MM.1S (cell line): Measurements from ENCODE around the gene RNASE1.

Experiments
- DNase-seq: peaks from one replicate; pipeline ENCODE4 v3.0.0-alpha.2; 2015
- H2AFZ ChIP-seq: fragments of 300-600 bp; sonication (generic); 2 replicates; pipeline ENCODE4 v1.6.0; 2016; ENCODE audit warnings: antibody characterized with exemption, low read length
- H3F3A ChIP-seq: fragments of 300-600 bp; sonication (generic); 2 replicates; pipeline ENCODE4 v1.6.1; 2016; ENCODE audit warnings: mild to moderate bottlenecking, antibody characterized with exemption, low read length, moderate library complexity, mixed read lengths; ENCODE audit not compliant: insufficient read depth
- H3K27ac ChIP-seq: fragments of 300-600 bp; sonication (generic); 2 replicates; pipeline ENCODE4 v1.5.1; 2016; ENCODE audit warnings: mild to moderate bottlenecking, low read length
- H3K27me3 ChIP-seq: fragments of 300-600 bp; sonication (generic); replicated peaks from 2 replicates; pipeline ENCODE4 v1.6.0; 2016; ENCODE audit warnings: low read length; ENCODE audit not compliant: insufficient read depth
- H3K36me3 ChIP-seq: fragments of 300-600 bp; sonication (generic); replicated peaks from 2 replicates; pipeline ENCODE4 v1.6.1; 2016; ENCODE audit warnings: mild to moderate bottlenecking, low read length, mixed read lengths; ENCODE audit not compliant: insufficient read depth
- H3K4me1 ChIP-seq: fragments of 300-600 bp; sonication (generic); 2 replicates; pipeline ENCODE4 v1.6.1; 2016; ENCODE audit warnings: low read length, mixed read lengths
- H3K4me2 ChIP-seq: fragments of 300-600 bp; sonication (generic); 2 replicates; pipeline ENCODE4 v1.6.0; 2016; ENCODE audit warnings: low read depth, low read length
- H3K4me3 ChIP-seq: fragments of 300-600 bp; sonication (generic); 2 replicates; pipeline ENCODE4 v1.5.1; 2016; ENCODE audit warnings: low read length, mixed read lengths
- H3K79me2 ChIP-seq: fragments of 300-600 bp; sonication (generic); 2 replicates; pipeline ENCODE4 v1.6.1; 2016; ENCODE audit warnings: mixed run types, low read length, mixed read lengths
- H3K9ac ChIP-seq: fragments of 300-600 bp; sonication (generic); 2 replicates; pipeline ENCODE4 v1.6.1; 2016; ENCODE audit warnings: low read length, mixed read lengths
- H3K9me2 ChIP-seq: fragments of 300-600 bp; sonication (generic); replicated peaks from 2 replicates; pipeline ENCODE4 v1.6.1; 2016; ENCODE audit warnings: mild to moderate bottlenecking, low read length, mixed read lengths; ENCODE audit not compliant: insufficient read depth
- H3K9me3 ChIP-seq: fragments of 300-600 bp; sonication (generic); replicated peaks from 2 replicates; pipeline ENCODE4 v1.6.1; 2016; ENCODE audit warnings: mild to moderate bottlenecking, low read length, mixed read lengths; ENCODE audit not compliant: insufficient read depth
- H4K20me1 ChIP-seq: fragments of 300-600 bp; sonication (generic); 2 replicates; pipeline ENCODE4 v1.6.1; 2016; ENCODE audit warnings: mild to moderate bottlenecking, low read length, moderate library complexity, mixed read lengths; ENCODE audit not compliant: insufficient read depth
- EZH2 ChIP-seq: fragments of 300-600 bp; sonication (generic); optimal IDR thresholded peaks from 2 replicates; pipeline ENCODE3; 2017; ENCODE audit warnings: low read depth, mild to moderate bottlenecking, antibody characterized with exemption, low read length, mixed read lengths
- EZH2phosphoT487 ChIP-seq: fragments of 300-600 bp; sonication (generic); IDR thresholded peaks from 2 replicates; pipeline ENCODE4 v1.6.1; 2018; ENCODE audit warnings: antibody characterized with exemption, low read length
- TF ChIP-seq, protein P1 (sequence below): fragments of 300-600 bp; sonication (generic); IDR thresholded peaks from 2 replicates; pipeline ENCODE4 v1.5.1; 2016; ENCODE audit warnings: antibody characterized with exemption, low read length, mixed read lengths

The RNASE1 gene

GRCh38 chr14:20775901-20776300 is 26.7 kb downstream of the RNASE1 start:
- Histone ChIP-seq H3F3A (no peaks in the 10 kb centered on the region), H3K4me3 (no peak overlapping the region), H4K20me1 (no peaks in the 10 kb centered on the region), H3K79me2 (no peaks in the 10 kb centered on the region), H3K27ac (no peak overlapping the region), H3K9ac (no peak overlapping the region), H3K4me1 (no peaks in the 10 kb centered on the region), H3K27me3 (no peaks in the 10 kb centered on the region), H2AFZ (no peak overlapping the region), H3K36me3 (no peaks in the 10 kb centered on the region), H3K9me3 (no peaks in the 10 kb centered on the region), H3K4me2 (no peak overlapping the region), H3K9me2 (no peaks in the 10 kb centered on the region)
- TF ChIP-seq EZH2 (no peak), EZH2phosphoT487 (no peak)
- TF ChIP-seq, protein P1, sequence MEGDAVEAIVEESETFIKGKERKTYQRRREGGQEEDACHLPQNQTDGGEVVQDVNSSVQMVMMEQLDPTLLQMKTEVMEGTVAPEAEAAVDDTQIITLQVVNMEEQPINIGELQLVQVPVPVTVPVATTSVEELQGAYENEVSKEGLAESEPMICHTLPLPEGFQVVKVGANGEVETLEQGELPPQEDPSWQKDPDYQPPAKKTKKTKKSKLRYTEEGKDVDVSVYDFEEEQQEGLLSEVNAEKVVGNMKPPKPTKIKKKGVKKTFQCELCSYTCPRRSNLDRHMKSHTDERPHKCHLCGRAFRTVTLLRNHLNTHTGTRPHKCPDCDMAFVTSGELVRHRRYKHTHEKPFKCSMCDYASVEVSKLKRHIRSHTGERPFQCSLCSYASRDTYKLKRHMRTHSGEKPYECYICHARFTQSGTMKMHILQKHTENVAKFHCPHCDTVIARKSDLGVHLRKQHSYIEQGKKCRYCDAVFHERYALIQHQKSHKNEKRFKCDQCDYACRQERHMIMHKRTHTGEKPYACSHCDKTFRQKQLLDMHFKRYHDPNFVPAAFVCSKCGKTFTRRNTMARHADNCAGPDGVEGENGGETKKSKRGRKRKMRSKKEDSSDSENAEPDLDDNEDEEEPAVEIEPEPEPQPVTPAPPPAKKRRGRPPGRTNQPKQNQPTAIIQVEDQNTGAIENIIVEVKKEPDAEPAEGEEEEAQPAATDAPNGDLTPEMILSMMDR: no peak
- DNase-seq: no peak

GRCh38 chr14:20775043-20775442 is 27.6 kb downstream of the RNASE1 start:
- H3K4me2 ChIP-seq: no peak overlapping the region
- H3K79me2 ChIP-seq: no peaks in the 10 kb centered on the region
- TF ChIP-seq EZH2 (no peak), EZH2phosphoT487 (no peak)
- TF ChIP-seq, protein P1: no peak
- no peaks in the 10 kb centered on the region for H3K36me3 ChIP-seq
- H2AFZ ChIP-seq: no peak overlapping the region
- no peaks in the 10 kb centered on the region for H3K9me3 ChIP-seq
- H3K9ac ChIP-seq: no peak overlapping the region
- no peaks in the 10 kb centered on the region for H3K9me2 ChIP-seq
- H3K4me3 ChIP-seq: no peak overlapping the region
- no peaks in the 10 kb centered on the region for H3F3A ChIP-seq
- no peak for DNase-seq
- no peaks in the 10 kb centered on the region for H3K27me3 ChIP-seq
- no peaks in the 10 kb centered on the region for H4K20me1 ChIP-seq
- H3K27ac ChIP-seq: no peak overlapping the region
- H3K4me1 ChIP-seq: no peaks in the 10 kb centered on the region

- Histone ChIP-seq H3K4me3 (no peak overlapping the region), H3K27ac (no peak overlapping the region), H3K79me2 (no peaks in the 10 kb centered on the region), H3K4me2 (no peak overlapping the region), H2AFZ (no peak overlapping the region), H3K27me3 (no peaks in the 10 kb centered on the region), H3K36me3 (no peaks in the 10 kb centered on the region), H3K9me2 (no peaks in the 10 kb centered on the region), H3F3A (no peaks in the 10 kb centered on the region), H4K20me1 (no peaks in the 10 kb centered on the region), H3K9ac (no peak overlapping the region), H3K4me1 (no peaks in the 10 kb centered on the region), H3K9me3 (no peaks in the 10 kb centered on the region)
- no peak for DNase-seq
- no peak for TF ChIP-seq EZH2
- no peak for TF ChIP-seq EZH2phosphoT487
- TF ChIP-seq, protein P1: no peak
Measured at GRCh38 chr14:20774258-20774824, 28.3 kb downstream of the RNASE1 start.
